ENCODE measurements around the gene TPK1. TPM values are rescaled to one million over a fixed set of nuclear protein-coding genes. Genes with fewer than 3 reads are reported as not detected.

TPK1 gene
- total and polyA plus RNA-seq, 7 experiments from 2014 or later = 18.2 to 32.9 (median 26.3) TPM

- intact Hi-C loops (cut with micrococcal nuclease) = no loop called here
- no peaks in the 10 kb centered on the region for H3K9me3 ChIP-seq (ENCODE audit: control insufficient read depth in 2 of 3, low read length in 3 of 3)
- H3K36me3 Mint-ChIP-seq = peaks cover 3 to 66% (median 56%) of the 10 kb centered on the region in 5 donors
- no peaks in the 10 kb centered on the region for H3K27me3 ChIP-seq (ENCODE audit: control insufficient read depth in 2 of 2, insufficient read depth in 2 of 2, low read length in 2 of 2)
- no peak overlapping the region for H3K27ac ChIP-seq (ENCODE audit: low read depth, low read length)
- H3K4me1 ChIP-seq (ENCODE audit: control insufficient read depth in 2 of 2, insufficient read depth in 2 of 2, low read length in 2 of 2) = no peaks in the 10 kb centered on the region
- H3K9me3 Mint-ChIP-seq = peaks cover 3 to 29% (median 21%) of the 10 kb centered on the region in 11 donors
- no peak overlapping the region for H3K4me3 ChIP-seq (ENCODE audit: low read length)
- no peaks in the 10 kb centered on the region for H3K36me3 ChIP-seq (ENCODE audit: control insufficient read depth in 2 of 3, insufficient read depth in 3 of 3, low read length in 3 of 3)
- ATAC-seq (no peak), DNase-seq (no peak)
- CTCF ChIA-PET = no interaction called here
- H3K27me3 Mint-ChIP-seq = no peaks in the 10 kb centered on the region
- H3K4me1 Mint-ChIP-seq = peaks cover 0 to 3% (median 0%) of the 10 kb centered on the region in 7 donors
- H3K4me3 Mint-ChIP-seq = no peak overlapping the region
- POLR2A ChIA-PET = no interaction called here
- no peak overlapping the region for H3K27ac Mint-ChIP-seq
These were observed 365.8 kb downstream of the TPK1 start for GRCh38 chr7:144470078-144470477.

- no peak for DNase-seq
- ChIA-PET POLR2A (no interaction called here), CTCF (no interaction called here)
- Mint-ChIP-seq H3K27me3 (no peaks in the 10 kb centered on the region), H3K4me1 (peaks cover 0 to 3% (median 0%) of the 10 kb centered on the region in 7 donors), H3K9me3 (peaks cover 3 to 36% (median 25%) of the 10 kb centered on the region in 11 donors), H3K36me3 (peaks cover 3 to 73% (median 65%) of the 10 kb centered on the region in 5 donors), H3K4me3 (no peak overlapping the region), H3K27ac (no peak overlapping the region)
- no peak for ATAC-seq
- H3K4me3 ChIP-seq (ENCODE audit: low read length) = no peak overlapping the region
- H3K9me3 ChIP-seq (ENCODE audit: control insufficient read depth in 2 of 3, low read length in 3 of 3) = no peaks in the 10 kb centered on the region
- intact Hi-C loops (cut with micrococcal nuclease) = no loop called here
- no peaks in the 10 kb centered on the region for H3K27me3 ChIP-seq (ENCODE audit: control insufficient read depth in 2 of 2, insufficient read depth in 2 of 2, low read length in 2 of 2)
- H3K36me3 ChIP-seq (ENCODE audit: control insufficient read depth in 2 of 3, insufficient read depth in 3 of 3, low read length in 3 of 3) = no peaks in the 10 kb centered on the region
- no peaks in the 10 kb centered on the region for H3K4me1 ChIP-seq (ENCODE audit: control insufficient read depth in 2 of 2, insufficient read depth in 2 of 2, low read length in 2 of 2)
- no peak overlapping the region for H3K27ac ChIP-seq (ENCODE audit: low read depth, low read length)
These were observed 366.7 kb downstream of the TPK1 start for GRCh38 chr7:144468990-144469732.

- ChIA-PET POLR2A (no interaction called here), CTCF (no interaction called here)
- peaks cover 0 to 13% (median 0%) of the 10 kb centered on the region in 3 experiments for H3K36me3 ChIP-seq (ENCODE audit: control insufficient read depth in 2 of 3, insufficient read depth in 3 of 3, low read length in 3 of 3)
- H3K36me3 Mint-ChIP-seq = peaks cover 7 to 83% (median 75%) of the 10 kb centered on the region in 5 donors
- H3K27me3 ChIP-seq (ENCODE audit: control insufficient read depth in 2 of 2, insufficient read depth in 2 of 2, low read length in 2 of 2) = no peaks in the 10 kb centered on the region
- H3K4me3 ChIP-seq (ENCODE audit: low read length) = no peak overlapping the region
- H3K27ac Mint-ChIP-seq = no peak overlapping the region
- H3K9me3 Mint-ChIP-seq = peaks cover 12 to 78% (median 34%) of the 10 kb centered on the region in 11 donors
- no peak overlapping the region for H3K27ac ChIP-seq (ENCODE audit: low read depth, low read length)
- DNase-seq (no peak), ATAC-seq (no peak)
- intact Hi-C loops (cut with micrococcal nuclease) = no loop called here
- H3K4me3 Mint-ChIP-seq = no peak overlapping the region
- H3K4me1 ChIP-seq (ENCODE audit: control insufficient read depth in 2 of 2, insufficient read depth in 2 of 2, low read length in 2 of 2) = no peaks in the 10 kb centered on the region
- no peaks in the 10 kb centered on the region for H3K4me1 Mint-ChIP-seq
- peaks cover 0 to 10% (median 0%) of the 10 kb centered on the region in 3 experiments for H3K9me3 ChIP-seq (ENCODE audit: control insufficient read depth in 2 of 3, low read length in 3 of 3)
- H3K27me3 Mint-ChIP-seq = no peaks in the 10 kb centered on the region
These were observed 376.2 kb downstream of the TPK1 start for GRCh38 chr7:144459635-144460034.

- POLR2A ChIA-PET = no interaction called here
- H3K27me3 ChIP-seq (ENCODE audit: control insufficient read depth in 2 of 2, insufficient read depth in 2 of 2, low read length in 2 of 2) = no peaks in the 10 kb centered on the region
- Mint-ChIP-seq H3K4me3 (no peak overlapping the region), H3K4me1 (no peaks in the 10 kb centered on the region), H3K27ac (no peak overlapping the region), H3K27me3 (no peaks in the 10 kb centered on the region), H3K9me3 (peaks cover 7 to 56% (median 21%) of the 10 kb centered on the region in 11 donors), H3K36me3 (peaks cover 7 to 74% (median 61%) of the 10 kb centered on the region in 5 donors)
- DNase-seq (no peak), ATAC-seq (no peak)
- H3K36me3 ChIP-seq (ENCODE audit: control insufficient read depth in 2 of 3, insufficient read depth in 3 of 3, low read length in 3 of 3) = peaks cover 0 to 10% (median 0%) of the 10 kb centered on the region in 3 experiments
- intact Hi-C loops (cut with micrococcal nuclease) = no loop called here
- H3K4me3 ChIP-seq (ENCODE audit: low read length) = no peak overlapping the region
- no peak overlapping the region for H3K27ac ChIP-seq (ENCODE audit: low read depth, low read length)
- CTCF ChIA-PET = no interaction called here
- no peaks in the 10 kb centered on the region for H3K4me1 ChIP-seq (ENCODE audit: control insufficient read depth in 2 of 2, insufficient read depth in 2 of 2, low read length in 2 of 2)
- H3K9me3 ChIP-seq (ENCODE audit: control insufficient read depth in 2 of 3, low read length in 3 of 3) = peaks cover 0 to 9% (median 0%) of the 10 kb centered on the region in 3 experiments
These were observed 380.8 kb downstream of the TPK1 start for GRCh38 chr7:144455040-144455404.

GRCh38 chr7:144454256-144455039 lies 381.4 kb downstream of the TPK1 start:
- Mint-ChIP-seq H3K36me3 (peaks cover 7 to 68% (median 55%) of the 10 kb centered on the region in 5 donors), H3K9me3 (peaks cover 5 to 50% (median 17%) of the 10 kb centered on the region in 11 donors), H3K4me3 (no peak overlapping the region), H3K27me3 (no peaks in the 10 kb centered on the region), H3K27ac (no peak overlapping the region), H3K4me1 (no peaks in the 10 kb centered on the region)
- H3K4me3 ChIP-seq (ENCODE audit: low read length) = no peak overlapping the region
- peaks cover 0 to 9% (median 0%) of the 10 kb centered on the region in 3 experiments for H3K9me3 ChIP-seq (ENCODE audit: control insufficient read depth in 2 of 3, low read length in 3 of 3)
- peaks cover 0 to 10% (median 0%) of the 10 kb centered on the region in 3 experiments for H3K36me3 ChIP-seq (ENCODE audit: control insufficient read depth in 2 of 3, insufficient read depth in 3 of 3, low read length in 3 of 3)
- H3K4me1 ChIP-seq (ENCODE audit: control insufficient read depth in 2 of 2, insufficient read depth in 2 of 2, low read length in 2 of 2) = no peaks in the 10 kb centered on the region
- ATAC-seq = no peak
- CTCF ChIA-PET = no interaction called here
- no peak overlapping the region for H3K27ac ChIP-seq (ENCODE audit: low read depth, low read length)
- intact Hi-C loops (cut with micrococcal nuclease) = no loop called here
- POLR2A ChIA-PET = no interaction called here
- H3K27me3 ChIP-seq (ENCODE audit: control insufficient read depth in 2 of 2, insufficient read depth in 2 of 2, low read length in 2 of 2) = no peaks in the 10 kb centered on the region
- DNase-seq = no peak

- CTCF ChIA-PET = no interaction called here
- Histone ChIP-seq H3K4me1 (ENCODE audit: control insufficient read depth in 2 of 2, insufficient read depth in 2 of 2, low read length in 2 of 2) (no peaks in the 10 kb centered on the region), H3K9me3 (ENCODE audit: control insufficient read depth in 2 of 3, low read length in 3 of 3) (peaks cover 0 to 9% (median 0%) of the 10 kb centered on the region in 3 experiments), H3K27ac (ENCODE audit: low read depth, low read length) (no peak overlapping the region), H3K27me3 (ENCODE audit: control insufficient read depth in 2 of 2, insufficient read depth in 2 of 2, low read length in 2 of 2) (no peaks in the 10 kb centered on the region), H3K36me3 (ENCODE audit: control insufficient read depth in 2 of 3, insufficient read depth in 3 of 3, low read length in 3 of 3) (peaks cover 0 to 10% (median 0%) of the 10 kb centered on the region in 3 experiments), H3K4me3 (ENCODE audit: low read length) (no peak overlapping the region)
- no peak overlapping the region for H3K4me3 Mint-ChIP-seq
- no peaks in the 10 kb centered on the region for H3K4me1 Mint-ChIP-seq
- POLR2A ChIA-PET = no interaction called here
- no peak for DNase-seq
- H3K27me3 Mint-ChIP-seq = no peaks in the 10 kb centered on the region
- H3K27ac Mint-ChIP-seq = no peak overlapping the region
- intact Hi-C loops (cut with micrococcal nuclease) = no loop called here
- no peak for ATAC-seq
- H3K36me3 Mint-ChIP-seq = peaks cover 5 to 61% (median 44%) of the 10 kb centered on the region in 5 donors
- peaks cover under 1 to 37% (median 11%) of the 10 kb centered on the region in 11 donors for H3K9me3 Mint-ChIP-seq
These were observed 383.8 kb downstream of the TPK1 start for GRCh38 chr7:144452064-144452463.
